Measurements from ENCODE around the gene OTUD3. TPM values are rescaled to one million over a fixed set of nuclear protein-coding genes. Genes with fewer than 3 reads are reported as not detected.

The OTUD3 gene
- total RNA-seq, 2 donors from 2014 or later, result 5.3 to 16.5 TPM

GRCh38 chr1:19877181-19877750, 4.9 kb upstream of the OTUD3 start:
- Histone ChIP-seq H3K27ac (peak overlapping the region; percentile 59 to 66), H3K9me3 (no peaks in the 10 kb centered on the region), H3K36me3 (no peaks in the 10 kb centered on the region), H3K27me3 (replicated peaks; ENCODE audit: insufficient read depth) (no peaks in the 10 kb centered on the region), H3K4me1 (replicated peaks) (no peaks in the 10 kb centered on the region), H3K4me3 (no peak overlapping the region)
- TF ChIP-seq POLR2A (IDR thresholded peaks at IDR 0.05), result no peak
- TF ChIP-seq, protein P1, sequence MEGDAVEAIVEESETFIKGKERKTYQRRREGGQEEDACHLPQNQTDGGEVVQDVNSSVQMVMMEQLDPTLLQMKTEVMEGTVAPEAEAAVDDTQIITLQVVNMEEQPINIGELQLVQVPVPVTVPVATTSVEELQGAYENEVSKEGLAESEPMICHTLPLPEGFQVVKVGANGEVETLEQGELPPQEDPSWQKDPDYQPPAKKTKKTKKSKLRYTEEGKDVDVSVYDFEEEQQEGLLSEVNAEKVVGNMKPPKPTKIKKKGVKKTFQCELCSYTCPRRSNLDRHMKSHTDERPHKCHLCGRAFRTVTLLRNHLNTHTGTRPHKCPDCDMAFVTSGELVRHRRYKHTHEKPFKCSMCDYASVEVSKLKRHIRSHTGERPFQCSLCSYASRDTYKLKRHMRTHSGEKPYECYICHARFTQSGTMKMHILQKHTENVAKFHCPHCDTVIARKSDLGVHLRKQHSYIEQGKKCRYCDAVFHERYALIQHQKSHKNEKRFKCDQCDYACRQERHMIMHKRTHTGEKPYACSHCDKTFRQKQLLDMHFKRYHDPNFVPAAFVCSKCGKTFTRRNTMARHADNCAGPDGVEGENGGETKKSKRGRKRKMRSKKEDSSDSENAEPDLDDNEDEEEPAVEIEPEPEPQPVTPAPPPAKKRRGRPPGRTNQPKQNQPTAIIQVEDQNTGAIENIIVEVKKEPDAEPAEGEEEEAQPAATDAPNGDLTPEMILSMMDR (IDR thresholded peaks at IDR 0.05), result no peak
- TF ChIP-seq POLR2AphosphoS5 (IDR thresholded peaks at IDR 0.05), result no peak
- intact Hi-C loops (cut with DNase I), result no loop called here
- DNase-seq (ENCODE audit: low spot score), result no peak
- 85% methylated on average over 16 of the region's 16 CpGs for WGBS

DNA sequence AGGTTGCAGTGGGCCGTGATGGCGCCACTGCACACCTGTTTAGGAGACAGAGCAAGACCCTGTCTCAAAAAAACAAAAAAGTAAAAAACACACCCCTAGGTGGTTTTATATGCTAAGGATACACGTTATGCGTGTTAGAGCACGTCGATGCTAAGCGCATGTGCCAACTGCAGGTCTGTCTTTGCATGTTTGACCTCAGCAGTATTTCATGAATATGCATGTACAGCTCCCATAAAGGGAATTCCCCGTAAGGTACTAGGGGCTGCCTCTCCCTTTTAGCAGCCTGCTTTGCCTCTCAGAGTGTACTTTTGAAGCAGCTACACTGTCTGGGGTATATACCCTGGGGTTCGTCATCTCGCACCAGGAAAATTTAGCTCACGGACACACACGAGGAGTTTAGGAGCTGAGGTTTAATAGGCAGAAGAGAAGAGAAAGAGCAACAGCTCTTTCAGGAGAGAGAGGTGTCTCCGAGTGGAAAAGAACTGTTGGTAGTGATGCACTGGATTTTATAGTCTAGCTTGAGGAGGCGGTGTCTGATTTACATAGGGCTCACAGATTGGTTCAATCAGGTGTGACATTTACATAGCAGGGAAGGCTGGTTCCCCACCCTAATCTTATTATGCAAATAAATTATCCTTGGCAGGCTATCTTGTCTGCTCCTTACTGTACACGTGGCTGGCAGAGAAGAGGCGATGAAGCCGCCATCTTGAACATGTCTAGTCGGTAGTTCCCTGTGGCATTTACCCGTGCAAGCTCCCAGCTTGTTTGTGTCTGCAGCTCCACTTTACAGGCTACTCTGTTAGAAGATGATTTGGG, 4.2 kb upstream of the OTUD3 start:
- intact Hi-C loops (cut with DNase I), result no loop called here
- peak; percentile 69 for DNase-seq (ENCODE audit: low spot score)
- no peaks in the 10 kb centered on the region for H3K36me3 ChIP-seq
- TF ChIP-seq POLR2AphosphoS5 (IDR thresholded peaks at IDR 0.05) (peak; percentile 79), POLR2A (IDR thresholded peaks at IDR 0.05) (peak; percentile 53)
- TF ChIP-seq, protein P1 (IDR thresholded peaks at IDR 0.05), result no peak
- H3K27me3 ChIP-seq (replicated peaks; ENCODE audit: insufficient read depth), result no peaks in the 10 kb centered on the region
- WGBS, result 30% methylated on average over 19 of the region's 19 CpGs
- peak overlapping the region in 1 of 2 donors; percentile 10 for H3K4me3 ChIP-seq
- H3K4me1 ChIP-seq (replicated peaks), result no peaks in the 10 kb centered on the region
- peak overlapping the region; percentile 59 to 66 for H3K27ac ChIP-seq
- H3K9me3 ChIP-seq, result no peaks in the 10 kb centered on the region

- intact Hi-C loops (cut with DNase I), result no loop called here
- Histone ChIP-seq H3K9me3 (no peaks in the 10 kb centered on the region), H3K4me3 (peak overlapping the region in 1 of 2 donors; percentile 10), H3K27ac (peak overlapping the region; percentile 59 to 66), H3K4me1 (replicated peaks) (no peaks in the 10 kb centered on the region), H3K36me3 (no peaks in the 10 kb centered on the region), H3K27me3 (replicated peaks; ENCODE audit: insufficient read depth) (no peaks in the 10 kb centered on the region)
- TF ChIP-seq POLR2A (IDR thresholded peaks at IDR 0.05) (no peak), POLR2AphosphoS5 (IDR thresholded peaks at IDR 0.05) (no peak)
- TF ChIP-seq, protein P1 (IDR thresholded peaks at IDR 0.05), result no peak
- DNase-seq (ENCODE audit: low spot score), result peak; percentile 39
- 57% methylated on average over 12 of the region's 12 CpGs for WGBS
Observed at GRCh38 chr1:19878637-19878985, 3.6 kb upstream of the OTUD3 start.

GRCh38 chr1:19879227-19879626, 3.0 kb upstream of the OTUD3 start:
- no peaks in the 10 kb centered on the region for H3K27me3 ChIP-seq (replicated peaks; ENCODE audit: insufficient read depth)
- intact Hi-C loops (cut with DNase I), result no loop called here
- no peaks in the 10 kb centered on the region for H3K9me3 ChIP-seq
- no peak overlapping the region for H3K4me3 ChIP-seq
- no peaks in the 10 kb centered on the region for H3K4me1 ChIP-seq (replicated peaks)
- no peak for DNase-seq (ENCODE audit: low spot score)
- H3K36me3 ChIP-seq, result no peaks in the 10 kb centered on the region
- TF ChIP-seq POLR2AphosphoS5 (IDR thresholded peaks at IDR 0.05) (no peak), POLR2A (IDR thresholded peaks at IDR 0.05) (no peak)
- TF ChIP-seq, protein P1 (IDR thresholded peaks at IDR 0.05), result no peak
- 96% methylated on average over 4 of the region's 4 CpGs for WGBS
- H3K27ac ChIP-seq, result no peak overlapping the region
